ENCODE results near the gene CTTNBP2NL. TPM values are rescaled to one million over a fixed set of nuclear protein-coding genes. Genes with fewer than 3 reads are reported as not detected.

Gene CTTNBP2NL
- total and polyA plus RNA-seq, 10 of the 15 experiments (the other 5 are each of a cell fraction or from before 2014, with no cell fraction given), result 2.1 to 11.3 (median 5.6) TPM

DNA sequence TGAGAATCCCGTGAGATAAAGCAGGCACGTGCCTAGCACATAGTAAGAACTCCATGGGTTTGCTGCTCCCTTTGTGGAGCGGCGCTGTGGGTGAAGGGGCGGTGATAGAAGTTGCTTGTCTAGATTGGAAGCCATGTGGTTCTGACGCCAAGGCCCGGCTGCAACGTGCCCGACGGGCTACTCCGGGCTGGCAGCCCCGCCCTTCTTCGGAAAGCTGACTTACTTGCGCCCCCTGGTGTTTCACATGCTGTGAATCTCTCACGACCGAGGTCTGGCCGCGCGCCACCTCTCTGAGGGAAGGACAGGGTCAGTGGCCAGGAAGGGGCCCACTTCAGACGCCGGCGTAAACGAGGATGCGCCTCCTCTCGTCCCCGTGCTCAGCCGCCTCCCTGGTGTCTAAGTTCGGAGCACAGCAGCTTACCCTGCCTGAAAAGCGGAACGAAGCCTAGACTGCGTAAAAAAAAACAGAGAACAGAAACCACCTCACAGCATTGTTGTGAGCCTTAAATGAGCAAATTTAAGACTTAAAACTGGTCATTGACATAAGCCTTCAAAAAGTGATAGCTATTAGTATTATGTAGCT, 70.2 kb downstream of the CTTNBP2NL start (continued):
- TF ChIP-seq YY1 (IDR thresholded peaks at IDR 0.05; ENCODE audit: low read depth, low read length) (peak; percentile 83), POU2F2 (IDR thresholded peaks at IDR 0.05; ENCODE audit: borderline replicate concordance, low read depth, low read length) (peak; percentile 67; the same call in 1 of the 3 replicates), MTA3 (IDR thresholded peaks at IDR 0.05; ENCODE audit: borderline replicate concordance, low read length) (no peak; the same call in 1 of the 2 replicates), MEF2A (IDR thresholded peaks at IDR 0.05; ENCODE audit: insufficient read depth, low read depth, low read length) (0 out of 2 replicates have a peak, but pooled peaks have one; percentile 58), PAX8 (IDR thresholded peaks at IDR 0.05) (no peak), TAF1 (IDR thresholded peaks at IDR 0.05; ENCODE audit: borderline replicate concordance, low read depth, low read length) (no peak), CBX5 (IDR thresholded peaks at IDR 0.05; ENCODE audit: low read depth) (peak; percentile 94; the same call in 1 of the 2 replicates), FOXM1 (IDR thresholded peaks at IDR 0.05; ENCODE audit: low read depth, low read length) (peak; percentile 55; the same call in 1 of the 2 replicates), NRF1 (conservative IDR thresholded peaks at IDR 0.05; ENCODE audit: low read depth, low read length) (no peak), EP300 (IDR thresholded peaks at IDR 0.05; ENCODE audit: borderline replicate concordance in 1 of 2, control insufficient read depth in 1 of 2, low read depth in 2 of 2, low read length in 2 of 2) (peak; percentile 85 to 94; a peak in 3 of 4 replicates), POLR2AphosphoS2 (IDR thresholded peaks at IDR 0.05; ENCODE audit: low read depth, low read length) (no peak), MEF2B (IDR thresholded peaks at IDR 0.05; ENCODE audit: partially characterized antibody, poor library complexity, severe bottlenecking) (peak; percentile 55)
- TF ChIP-seq, protein P1, sequence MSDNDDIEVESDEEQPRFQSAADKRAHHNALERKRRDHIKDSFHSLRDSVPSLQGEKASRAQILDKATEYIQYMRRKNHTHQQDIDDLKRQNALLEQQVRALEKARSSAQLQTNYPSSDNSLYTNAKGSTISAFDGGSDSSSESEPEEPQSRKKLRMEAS (IDR thresholded peaks at IDR 0.05; ENCODE audit: low read depth, low read length), result peak; percentile 90
- TF ChIP-seq, protein P2, sequence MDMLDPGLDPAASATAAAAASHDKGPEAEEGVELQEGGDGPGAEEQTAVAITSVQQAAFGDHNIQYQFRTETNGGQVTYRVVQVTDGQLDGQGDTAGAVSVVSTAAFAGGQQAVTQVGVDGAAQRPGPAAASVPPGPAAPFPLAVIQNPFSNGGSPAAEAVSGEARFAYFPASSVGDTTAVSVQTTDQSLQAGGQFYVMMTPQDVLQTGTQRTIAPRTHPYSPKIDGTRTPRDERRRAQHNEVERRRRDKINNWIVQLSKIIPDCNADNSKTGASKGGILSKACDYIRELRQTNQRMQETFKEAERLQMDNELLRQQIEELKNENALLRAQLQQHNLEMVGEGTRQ (IDR thresholded peaks at IDR 0.05; ENCODE audit: borderline replicate concordance, low read depth, low read length), result no peak
- TF ChIP-seq, protein P3, sequence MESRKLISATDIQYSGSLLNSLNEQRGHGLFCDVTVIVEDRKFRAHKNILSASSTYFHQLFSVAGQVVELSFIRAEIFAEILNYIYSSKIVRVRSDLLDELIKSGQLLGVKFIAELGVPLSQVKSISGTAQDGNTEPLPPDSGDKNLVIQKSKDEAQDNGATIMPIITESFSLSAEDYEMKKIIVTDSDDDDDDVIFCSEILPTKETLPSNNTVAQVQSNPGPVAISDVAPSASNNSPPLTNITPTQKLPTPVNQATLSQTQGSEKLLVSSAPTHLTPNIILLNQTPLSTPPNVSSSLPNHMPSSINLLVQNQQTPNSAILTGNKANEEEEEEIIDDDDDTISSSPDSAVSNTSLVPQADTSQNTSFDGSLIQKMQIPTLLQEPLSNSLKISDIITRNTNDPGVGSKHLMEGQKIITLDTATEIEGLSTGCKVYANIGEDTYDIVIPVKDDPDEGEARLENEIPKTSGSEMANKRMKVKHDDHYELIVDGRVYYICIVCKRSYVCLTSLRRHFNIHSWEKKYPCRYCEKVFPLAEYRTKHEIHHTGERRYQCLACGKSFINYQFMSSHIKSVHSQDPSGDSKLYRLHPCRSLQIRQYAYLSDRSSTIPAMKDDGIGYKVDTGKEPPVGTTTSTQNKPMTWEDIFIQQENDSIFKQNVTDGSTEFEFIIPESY (IDR thresholded peaks at IDR 0.05), result no peak; the same call in 1 of the 2 replicates
- TF ChIP-seq, protein P4, sequence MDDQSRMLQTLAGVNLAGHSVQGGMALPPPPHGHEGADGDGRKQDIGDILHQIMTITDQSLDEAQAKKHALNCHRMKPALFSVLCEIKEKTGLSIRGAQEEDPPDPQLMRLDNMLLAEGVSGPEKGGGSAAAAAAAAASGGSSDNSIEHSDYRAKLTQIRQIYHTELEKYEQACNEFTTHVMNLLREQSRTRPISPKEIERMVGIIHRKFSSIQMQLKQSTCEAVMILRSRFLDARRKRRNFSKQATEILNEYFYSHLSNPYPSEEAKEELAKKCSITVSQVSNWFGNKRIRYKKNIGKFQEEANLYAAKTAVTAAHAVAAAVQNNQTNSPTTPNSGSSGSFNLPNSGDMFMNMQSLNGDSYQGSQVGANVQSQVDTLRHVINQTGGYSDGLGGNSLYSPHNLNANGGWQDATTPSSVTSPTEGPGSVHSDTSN (IDR thresholded peaks at IDR 0.05; ENCODE audit: insufficient replicate concordance, low read depth, low read length), result no peak
- TF ChIP-seq, protein P5, sequence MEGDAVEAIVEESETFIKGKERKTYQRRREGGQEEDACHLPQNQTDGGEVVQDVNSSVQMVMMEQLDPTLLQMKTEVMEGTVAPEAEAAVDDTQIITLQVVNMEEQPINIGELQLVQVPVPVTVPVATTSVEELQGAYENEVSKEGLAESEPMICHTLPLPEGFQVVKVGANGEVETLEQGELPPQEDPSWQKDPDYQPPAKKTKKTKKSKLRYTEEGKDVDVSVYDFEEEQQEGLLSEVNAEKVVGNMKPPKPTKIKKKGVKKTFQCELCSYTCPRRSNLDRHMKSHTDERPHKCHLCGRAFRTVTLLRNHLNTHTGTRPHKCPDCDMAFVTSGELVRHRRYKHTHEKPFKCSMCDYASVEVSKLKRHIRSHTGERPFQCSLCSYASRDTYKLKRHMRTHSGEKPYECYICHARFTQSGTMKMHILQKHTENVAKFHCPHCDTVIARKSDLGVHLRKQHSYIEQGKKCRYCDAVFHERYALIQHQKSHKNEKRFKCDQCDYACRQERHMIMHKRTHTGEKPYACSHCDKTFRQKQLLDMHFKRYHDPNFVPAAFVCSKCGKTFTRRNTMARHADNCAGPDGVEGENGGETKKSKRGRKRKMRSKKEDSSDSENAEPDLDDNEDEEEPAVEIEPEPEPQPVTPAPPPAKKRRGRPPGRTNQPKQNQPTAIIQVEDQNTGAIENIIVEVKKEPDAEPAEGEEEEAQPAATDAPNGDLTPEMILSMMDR (IDR thresholded peaks at IDR 0.05 in 2 of 3, conservative IDR thresholded peaks at IDR 0.05 in 1 of 3; ENCODE audit: control insufficient read depth in 2 of 3, extremely low read depth in 1 of 3, insufficient read depth in 1 of 3, low read depth in 3 of 3, low read length in 3 of 3), result peak; percentile 77 to 91 (median 81); a peak in 5 of 6 replicates
- TF ChIP-seq, protein P6, sequence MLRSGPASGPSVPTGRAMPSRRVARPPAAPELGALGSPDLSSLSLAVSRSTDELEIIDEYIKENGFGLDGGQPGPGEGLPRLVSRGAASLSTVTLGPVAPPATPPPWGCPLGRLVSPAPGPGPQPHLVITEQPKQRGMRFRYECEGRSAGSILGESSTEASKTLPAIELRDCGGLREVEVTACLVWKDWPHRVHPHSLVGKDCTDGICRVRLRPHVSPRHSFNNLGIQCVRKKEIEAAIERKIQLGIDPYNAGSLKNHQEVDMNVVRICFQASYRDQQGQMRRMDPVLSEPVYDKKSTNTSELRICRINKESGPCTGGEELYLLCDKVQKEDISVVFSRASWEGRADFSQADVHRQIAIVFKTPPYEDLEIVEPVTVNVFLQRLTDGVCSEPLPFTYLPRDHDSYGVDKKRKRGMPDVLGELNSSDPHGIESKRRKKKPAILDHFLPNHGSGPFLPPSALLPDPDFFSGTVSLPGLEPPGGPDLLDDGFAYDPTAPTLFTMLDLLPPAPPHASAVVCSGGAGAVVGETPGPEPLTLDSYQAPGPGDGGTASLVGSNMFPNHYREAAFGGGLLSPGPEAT (IDR thresholded peaks at IDR 0.05; ENCODE audit: low read depth), result peak; percentile 91
- TF ChIP-seq, protein P7, sequence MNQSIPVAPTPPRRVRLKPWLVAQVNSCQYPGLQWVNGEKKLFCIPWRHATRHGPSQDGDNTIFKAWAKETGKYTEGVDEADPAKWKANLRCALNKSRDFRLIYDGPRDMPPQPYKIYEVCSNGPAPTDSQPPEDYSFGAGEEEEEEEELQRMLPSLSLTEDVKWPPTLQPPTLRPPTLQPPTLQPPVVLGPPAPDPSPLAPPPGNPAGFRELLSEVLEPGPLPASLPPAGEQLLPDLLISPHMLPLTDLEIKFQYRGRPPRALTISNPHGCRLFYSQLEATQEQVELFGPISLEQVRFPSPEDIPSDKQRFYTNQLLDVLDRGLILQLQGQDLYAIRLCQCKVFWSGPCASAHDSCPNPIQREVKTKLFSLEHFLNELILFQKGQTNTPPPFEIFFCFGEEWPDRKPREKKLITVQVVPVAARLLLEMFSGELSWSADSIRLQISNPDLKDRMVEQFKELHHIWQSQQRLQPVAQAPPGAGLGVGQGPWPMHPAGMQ (IDR thresholded peaks at IDR 0.05; ENCODE audit: borderline replicate concordance), result no peak
